Measurements from ENCODE around the gene FOXP4.

GRCh38 chr6:41642960-41643898, 97.0 kb downstream of the FOXP4 start:
- no peak for TF ChIP-seq FOXA1 (IDR thresholded peaks at IDR 0.05)
- no peak for TF ChIP-seq EGR1 (IDR thresholded peaks at IDR 0.05; ENCODE audit: low read depth in 2 of 2)

Measured in liver (tissue), 2 donors.